ENCODE results near the gene GOPC. TPM values are rescaled to one million over a fixed set of nuclear protein-coding genes. Genes with fewer than 3 reads are reported as not detected.

GOPC gene
- total and polyA plus RNA-seq, 2 of the 4 experiments (the other 2 are of a cell fraction) = 23.4 to 23.8 TPM

DNA sequence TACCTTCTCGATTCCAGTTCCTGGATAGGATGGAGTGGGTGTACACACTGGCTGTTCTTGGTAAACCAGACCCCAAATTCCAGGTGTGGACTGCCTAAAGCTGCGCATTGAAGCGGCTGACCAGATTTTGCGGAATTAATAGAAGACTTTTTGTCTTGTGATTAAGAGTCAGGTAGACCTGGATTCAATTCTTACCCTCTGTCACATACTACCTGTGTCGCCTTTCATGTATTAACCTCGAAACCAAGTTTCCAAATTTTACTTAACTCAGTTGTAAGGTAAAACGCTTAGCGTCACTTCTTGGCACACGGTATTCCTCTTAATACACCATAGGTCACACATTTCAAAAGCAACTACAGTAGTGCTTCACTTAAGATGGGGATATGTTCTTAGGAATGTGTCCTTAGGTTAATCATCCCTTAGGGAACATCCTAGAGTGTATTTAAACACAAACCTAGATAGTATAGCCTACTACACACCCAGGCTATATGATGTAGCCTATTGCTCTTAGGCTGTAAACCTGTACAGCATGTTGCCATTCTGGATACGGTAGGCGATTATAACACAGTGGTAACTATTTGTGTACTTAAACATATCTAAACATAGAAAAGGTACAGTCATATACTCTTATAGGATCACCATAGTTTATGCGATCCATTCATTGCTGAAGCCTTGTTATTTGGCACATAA lies 733 bp upstream of the GOPC start:
- no peak for DNase-seq
- peak overlapping the region; percentile 91 for H4K5ac ChIP-seq (ENCODE audit: low read depth, low read length)
- peak overlapping the region; percentile 82 for H3K18ac ChIP-seq (ENCODE audit: low read depth, low read length)
- H2AK9ac ChIP-seq (replicated peaks; ENCODE audit: low read depth, low read length, poor library complexity) = peak overlapping the region; percentile 68
- dilution Hi-C loops (cut with HindIII; ENCODE audit: low sequenced_read_pairs, unreplicated experiment) = no loop called here
- peak overlapping the region; percentile 94; the same call in 1 of the 2 replicates for H2BK120ac ChIP-seq (ENCODE audit: low read depth, low read length)
- H2BK20ac ChIP-seq (ENCODE audit: low read depth, low read length) = no peak overlapping the region
- WGBS, 2 experiments (ENCODE audit: extremely low coverage in 2 of 2, insufficient read length in 1 of 2) = no CpG with 5 or more reads among the region's 12 CpGs
- H3K9ac ChIP-seq (ENCODE audit: low read depth, low read length) = peak overlapping the region; percentile 83
- no TSS peak for BruUV-seq (replicated peaks)
- peak overlapping the region; percentile 90 for H3K4me3 ChIP-seq (ENCODE audit: insufficient read depth, low read depth, low read length)
- no peaks in the 10 kb centered on the region for H3K9me3 ChIP-seq (ENCODE audit: control insufficient read depth, insufficient read depth, low read length)
- ATAC-seq (ENCODE audit: low read depth) = no peak
- H4K20me1 ChIP-seq (ENCODE audit: insufficient read depth, low read length) = peaks cover 16% of the 10 kb centered on the region; the same call in 1 of the 2 replicates
- H3K27me3 ChIP-seq (ENCODE audit: control insufficient read depth, insufficient read depth, low read length) = peaks cover 2% of the 10 kb centered on the region
- H2AK5ac ChIP-seq (ENCODE audit: low read depth, low read length) = peak overlapping the region; percentile 13; the same call in 1 of the 2 replicates
- H3K23ac ChIP-seq (ENCODE audit: low read depth, low read length) = peak overlapping the region; percentile 57; the same call in 1 of the 2 replicates
- H2BK5ac ChIP-seq (ENCODE audit: low read depth, low read length, poor library complexity, severe bottlenecking) = peak overlapping the region; percentile 96
- peak overlapping the region; percentile 93 for H3K27ac ChIP-seq (ENCODE audit: insufficient read depth, low read length)
- peaks cover 6% of the 10 kb centered on the region; the same call in 1 of the 2 replicates for H3K36me3 ChIP-seq (ENCODE audit: control insufficient read depth, insufficient read depth, low read length)
- 0 out of 2 replicates have a peak, but pooled peaks cover 2% of the 10 kb centered on the region for H3K4me1 ChIP-seq (ENCODE audit: control insufficient read depth, insufficient read depth, low read length)
- intact Hi-C loops (cut with micrococcal nuclease) = loop anchor here (5.0 to 10.0 kb wide), 2 partner anchors 229 to 628 kb away; no protein-coding TSS in a partner anchor
- peak overlapping the region; percentile 98 for H4K91ac ChIP-seq (ENCODE audit: insufficient read depth, low read depth, low read length)
- peak overlapping the region; percentile 82; the same call in 2 of the 3 replicates for H2BK15ac ChIP-seq (ENCODE audit: low read depth, low read length)
- H3K4me2 ChIP-seq (ENCODE audit: low read depth, low read length) = peak overlapping the region; percentile 63
- no peaks in the 10 kb centered on the region; the same call in 1 of the 2 replicates for H3K9me1 ChIP-seq (ENCODE audit: insufficient read depth, low read length)
- peak overlapping the region; percentile 97 for H3K4ac ChIP-seq (ENCODE audit: low read depth, low read length)
- CTCF ChIA-PET = interaction anchor here (1.7 kb wide), 1 partner anchor 203 kb away, joined by 10 read pairs; no protein-coding TSS in a partner anchor
- peak overlapping the region; percentile 94 for H3K56ac ChIP-seq (ENCODE audit: extremely low read depth, insufficient read depth, low read length)
- POLR2A ChIA-PET (ENCODE audit: unreplicated experiment) = interaction anchor here (0.8 kb wide), 1 partner anchor 153 kb away, joined by 10 read pairs; no protein-coding TSS in a partner anchor
- no peak for TF ChIP-seq BHLHE40 (IDR thresholded peaks at IDR 0.05; ENCODE audit: low read depth, low read length)
- no peak for TF ChIP-seq CTCF (conservative IDR thresholded peaks at IDR 0.05; ENCODE audit: low read depth, low read length)
- TF ChIP-seq USF2 (IDR thresholded peaks at IDR 0.05; ENCODE audit: low read depth, low read length) = no peak
- TF ChIP-seq MAZ (IDR thresholded peaks at IDR 0.05; ENCODE audit: borderline replicate concordance, low read depth, low read length) = no peak
- TF ChIP-seq MXI1 (IDR thresholded peaks at IDR 0.05; ENCODE audit: borderline replicate concordance, low read depth, low read length) = no peak
- TF ChIP-seq SMC3 (IDR thresholded peaks at IDR 0.05; ENCODE audit: low read depth, low read length) = no peak
- no peak for TF ChIP-seq ELK1 (IDR thresholded peaks at IDR 0.05; ENCODE audit: borderline replicate concordance, low read depth, low read length)
- TF ChIP-seq NFE2L2 (IDR thresholded peaks at IDR 0.05; ENCODE audit: low read depth, low read length) = no peak
- TF ChIP-seq RCOR1 (IDR thresholded peaks at IDR 0.05; ENCODE audit: insufficient replicate concordance, low read length) = no peak
- TF ChIP-seq RAD21 (IDR thresholded peaks at IDR 0.05; ENCODE audit: low read length) = no peak
- no peak for TF ChIP-seq CEBPB (IDR thresholded peaks at IDR 0.05; ENCODE audit: low read depth, low read length)
- TF ChIP-seq MAFK (IDR thresholded peaks at IDR 0.05; ENCODE audit: low read depth, low read length) = no peak
- no peak for TF ChIP-seq POLR2A (IDR thresholded peaks at IDR 0.05; ENCODE audit: low read depth, low read length)
- no peak for TF ChIP-seq FOS (IDR thresholded peaks at IDR 0.05; ENCODE audit: low read depth, low read length)
- H4K8ac ChIP-seq (ENCODE audit: low read depth in 2 of 2, low read length in 2 of 2) = peak overlapping the region; percentile 84 to 99
- peaks cover 0 to 20% of the 10 kb centered on the region in 2 experiments; a peak in 3 of 4 replicates for H3K79me1 ChIP-seq (ENCODE audit: low read depth in 1 of 2, low read length in 2 of 2)
- H3K14ac ChIP-seq (replicated peaks; ENCODE audit: low read depth, low read length) = peak overlapping the region; percentile 97
- H2AFZ ChIP-seq (replicated peaks; ENCODE audit: low read length, poor library complexity) = peak overlapping the region; percentile 98
- in situ Hi-C loops (cut with MboI; ENCODE audit: low sequenced_read_pairs) = loop anchor here (5.0 kb wide), 2 partner anchors 156 to 256 kb away; no protein-coding TSS in a partner anchor
